DOHH2 (cell line): Measurements from ENCODE around the gene FXYD7.
"Not testable (repeated sequence)": the region's sequence is repeated elsewhere in the genome, so short reads cannot be mapped to it uniquely, and the experiment has no call there.

Source experiments
- H3F3A ChIP-seq: fragments of 200-600 bp; sonication (generic), shearing (Covaris generic); 2 replicates; pipeline ENCODE4 v1.6.0; 2016; ENCODE audit warnings: antibody characterized with exemption, mild to moderate bottlenecking; ENCODE audit not compliant: control insufficient read depth, insufficient read depth
- H3K27ac ChIP-seq: fragments of 200-600 bp; sonication (generic); 2 replicates; pipeline ENCODE4 v1.5.1; 2014; ENCODE audit warnings: low read depth, mild to moderate bottlenecking, low read length, moderate library complexity
- H3K27me3 ChIP-seq: fragments of 200-600 bp; sonication (generic); 2 replicates; pipeline ENCODE4 v1.6.1; 2014; ENCODE audit warnings: mild to moderate bottlenecking, low read length, mixed read lengths; ENCODE audit not compliant: control insufficient read depth
- H3K36me3 ChIP-seq: fragments of 200-600 bp; sonication (generic); 2 replicates; pipeline ENCODE4 v1.6.1; 2014; ENCODE audit warnings: mild to moderate bottlenecking, low read length, moderate library complexity, mixed read lengths; ENCODE audit not compliant: control insufficient read depth
- H3K4me1 ChIP-seq: fragments of 200-600 bp; sonication (generic); 2 replicates; pipeline ENCODE4 v1.6.1; 2014; ENCODE audit warnings: mild to moderate bottlenecking, low read length, mixed read lengths; ENCODE audit not compliant: control insufficient read depth
- H3K4me2 ChIP-seq: fragments of 200-600 bp; sonication (generic); 2 replicates; pipeline ENCODE4 v1.6.0; 2014; ENCODE audit warnings: mild to moderate bottlenecking, low read length, moderate library complexity
- H3K4me3 ChIP-seq: fragments of 200-600 bp; sonication (generic); 2 replicates; pipeline ENCODE4 v1.5.1; 2014; ENCODE audit warnings: mild to moderate bottlenecking, low read length, mixed read lengths
- H3K79me2 ChIP-seq: fragments of 200-600 bp; sonication (generic); 2 replicates; pipeline ENCODE4 v1.6.1; 2014; ENCODE audit warnings: mild to moderate bottlenecking, low read length, mixed read lengths; ENCODE audit not compliant: control insufficient read depth
- H3K9me2 ChIP-seq: fragments of 200-600 bp; sonication (generic); replicated peaks from 2 replicates; pipeline ENCODE4 v1.6.1; 2014; ENCODE audit warnings: mild to moderate bottlenecking, low read length, mixed read lengths; ENCODE audit not compliant: control insufficient read depth
- H3K9me3 ChIP-seq: fragments of 200-600 bp; sonication (generic); 2 replicates; pipeline ENCODE4 v1.6.1; 2014; ENCODE audit warnings: antibody characterized with exemption, low read length, mixed read lengths; ENCODE audit not compliant: control insufficient read depth, insufficient read depth
- H4K20me1 ChIP-seq: fragments of 200-600 bp; sonication (generic); 2 replicates; pipeline ENCODE4 v1.6.0; 2014; ENCODE audit warnings: low read depth, mild to moderate bottlenecking, antibody characterized with exemption, low read length, moderate library complexity; ENCODE audit not compliant: control insufficient read depth, insufficient read depth
- CTCF ChIP-seq: fragments of 200-600 bp; sonication (generic); IDR thresholded peaks from one replicate; pipeline ENCODE4 v1.5.1; 2014; ENCODE audit warnings: antibody characterized with exemption, mild to moderate bottlenecking, low read depth, low read length; ENCODE audit not compliant: poor library complexity, severe bottlenecking
- EZH2phosphoT487 ChIP-seq: fragments of 200-600 bp; sonication (generic); IDR thresholded peaks from 2 replicates; pipeline ENCODE4 v1.6.1; 2017; ENCODE audit warnings: borderline replicate concordance, mild to moderate bottlenecking, antibody characterized with exemption, low read length, moderate library complexity, mixed read lengths

FXYD7 gene

GRCh38 chr19:35151273-35152065 lies 8.4 kb downstream of the FXYD7 start:
- H3K79me2 ChIP-seq = peaks cover 16% of the 10 kb centered on the region
- H3K4me2 ChIP-seq = no peak overlapping the region
- TF ChIP-seq EZH2phosphoT487 (no peak), CTCF (no peak)
- peaks cover 10% of the 10 kb centered on the region; the same call in 1 of the 2 replicates for H3K36me3 ChIP-seq
- H3K9me2 ChIP-seq = no peaks in the 10 kb centered on the region
- H3K9me3 ChIP-seq = no peaks in the 10 kb centered on the region
- H3K27ac ChIP-seq = no peak overlapping the region
- H3K4me3 ChIP-seq = no peak overlapping the region
- H3K27me3 ChIP-seq = peaks cover 8% of the 10 kb centered on the region
- H3F3A ChIP-seq = no peaks in the 10 kb centered on the region
- H4K20me1 ChIP-seq = no peaks in the 10 kb centered on the region
- H3K4me1 ChIP-seq = peaks cover 29% of the 10 kb centered on the region

- H3K27ac ChIP-seq, H3K4me3 ChIP-seq: not testable (repeated sequence)
- H3K4me1 ChIP-seq = peaks cover 30% of the 10 kb centered on the region
These were observed 10.1 kb downstream of the FXYD7 start for GRCh38 chr19:35153129-35153522.

GRCh38 chr19:35153701-35154524 lies 10.9 kb downstream of the FXYD7 start:
- no peaks in the 10 kb centered on the region for H3F3A ChIP-seq
- H3K9me2 ChIP-seq = no peaks in the 10 kb centered on the region
- peak overlapping the region; percentile 39; the same call in 1 of the 2 replicates for H3K27ac ChIP-seq
- H3K79me2 ChIP-seq = peaks cover 16% of the 10 kb centered on the region
- TF ChIP-seq EZH2phosphoT487 (no peak), CTCF (peak; percentile 76)
- H4K20me1 ChIP-seq = no peaks in the 10 kb centered on the region
- H3K27me3 ChIP-seq = peaks cover 8% of the 10 kb centered on the region
- H3K4me3 ChIP-seq = peak overlapping the region; percentile 89
- peaks cover 28% of the 10 kb centered on the region for H3K36me3 ChIP-seq
- peak overlapping the region; percentile 76 for H3K4me2 ChIP-seq
- H3K4me1 ChIP-seq = peaks cover 30% of the 10 kb centered on the region
- H3K9me3 ChIP-seq = no peaks in the 10 kb centered on the region

More at GRCh38 chr19:35153129-35153522, 10.1 kb downstream of the FXYD7 start:
- H3K9me2 ChIP-seq, H3K9me3 ChIP-seq, H3F3A ChIP-seq, H4K20me1 ChIP-seq, H3K27me3 ChIP-seq: not testable (repeated sequence)
- Histone ChIP-seq H3K36me3 (peaks cover 23% of the 10 kb centered on the region), H3K4me2 (0 out of 2 replicates have a peak overlapping the region, but pooled peaks have one; percentile 76), H3K79me2 (peaks cover 16% of the 10 kb centered on the region)
